Measurements from ENCODE around the gene SH3GLB2.
A peak's percentile ranks its signal among the peaks of the same experiment; 100 is the strongest.
"Not testable (repeated sequence)": the region's sequence is repeated elsewhere in the genome, so short reads cannot be mapped to it uniquely, and the experiment has no call there.

The SH3GLB2 gene

DNA sequence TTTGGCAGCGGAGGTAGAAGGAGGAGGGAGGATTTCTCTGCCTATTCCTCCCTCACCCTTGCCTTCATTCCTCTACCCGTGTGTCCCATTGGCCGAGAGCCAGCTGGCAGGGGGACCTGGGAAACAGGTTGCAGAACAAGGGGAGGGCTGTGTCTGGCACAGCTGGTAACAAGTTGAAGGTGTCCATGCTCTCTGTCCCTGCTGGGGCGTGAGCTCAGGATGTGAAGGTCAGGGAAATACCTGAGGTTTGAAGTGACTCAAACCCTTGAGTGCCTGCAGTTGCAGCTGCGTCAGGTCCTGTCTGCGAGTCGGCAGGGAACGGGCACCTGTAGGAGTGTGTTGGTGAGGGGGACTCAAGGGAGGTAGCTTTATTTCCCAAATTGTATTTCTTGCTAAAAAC lies 24.5 kb upstream of the SH3GLB2 start:
- no peak for DNase-seq

DNA sequence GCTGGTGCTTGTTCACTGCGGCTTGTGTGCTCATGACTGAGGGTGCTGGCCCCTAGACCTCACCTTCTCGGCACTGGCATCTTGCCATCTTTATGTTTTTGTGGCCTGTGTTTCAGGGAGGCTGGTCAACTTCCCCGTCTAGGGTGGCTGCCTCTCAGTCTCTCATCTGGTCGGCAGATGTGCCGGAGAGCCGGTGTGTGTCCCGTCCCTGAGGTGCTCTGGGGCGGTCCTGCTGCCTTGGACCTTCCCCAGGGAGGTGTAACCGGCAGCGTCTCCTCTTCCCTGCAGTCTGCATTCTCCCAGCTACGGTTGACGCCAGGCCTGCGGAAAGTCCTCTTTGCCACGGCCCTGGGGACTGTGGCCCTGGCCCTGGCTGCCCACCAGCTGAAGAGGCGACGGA lies 13.9 kb upstream of the SH3GLB2 start:
- no peak for DNase-seq

DNA sequence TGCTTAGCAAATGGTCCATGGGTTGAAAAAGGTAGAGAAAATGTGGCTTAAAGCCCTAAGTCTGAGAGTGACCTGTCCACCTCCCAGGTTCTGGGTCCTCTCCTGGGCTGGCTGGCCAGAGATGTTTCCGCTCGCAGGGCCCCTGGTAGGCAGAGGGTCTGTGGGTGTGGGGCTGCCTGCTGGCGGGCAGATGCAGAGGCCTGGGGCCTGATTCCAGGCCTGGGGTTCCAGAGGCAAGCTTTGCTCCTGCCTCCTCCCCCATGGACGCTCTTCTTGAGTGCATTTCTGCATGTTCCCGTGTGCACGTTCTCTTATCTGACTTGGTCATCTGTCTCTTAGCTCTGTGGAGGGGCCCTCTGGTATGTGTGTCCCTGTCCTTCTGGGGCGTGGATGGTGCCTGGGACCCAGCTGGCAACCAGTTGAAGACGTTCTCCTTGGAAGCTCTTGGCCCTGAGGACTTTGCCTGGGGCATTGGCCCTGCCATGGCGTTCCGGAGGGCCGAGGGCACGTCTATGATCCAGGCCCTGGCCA lies 12.0 kb upstream of the SH3GLB2 start:
- no peak for DNase-seq

DNA sequence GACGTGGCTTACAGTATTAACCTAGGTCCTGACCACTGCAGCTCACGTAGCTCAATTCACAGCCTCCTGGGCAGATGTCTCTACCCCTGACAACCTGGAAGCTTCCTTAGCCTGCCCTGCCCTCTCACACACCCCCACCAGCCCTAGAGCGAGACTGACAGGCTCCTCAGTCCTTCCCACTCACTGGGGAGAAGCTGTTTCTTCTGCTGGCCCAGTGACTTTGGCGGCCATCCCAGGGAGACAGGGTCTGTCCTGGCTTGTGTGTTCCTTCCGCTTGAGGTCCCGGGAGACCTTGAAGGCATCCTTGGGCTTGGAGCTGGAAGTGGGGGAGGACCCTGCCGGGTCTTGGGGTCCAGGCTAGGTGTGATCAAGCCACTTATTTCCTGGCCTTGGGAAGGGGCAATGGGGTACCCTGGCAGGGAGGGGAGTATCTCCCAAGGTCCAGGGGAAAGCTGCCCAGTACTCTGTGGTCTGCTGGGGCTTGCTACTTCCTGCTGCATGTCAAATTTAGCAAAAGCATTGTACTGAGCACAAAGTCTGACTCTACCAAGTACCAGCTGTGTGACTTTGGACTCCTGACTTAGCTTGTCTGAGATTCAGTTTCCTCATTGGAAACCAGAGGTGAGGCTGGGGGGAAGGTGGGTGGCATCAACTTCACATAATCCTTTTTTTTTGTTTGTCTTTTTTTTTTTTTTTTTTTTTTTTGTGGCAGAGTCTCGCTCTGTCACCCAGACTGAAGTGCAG lies 10.2 kb upstream of the SH3GLB2 start:
- DNase-seq, result no peak

DNA sequence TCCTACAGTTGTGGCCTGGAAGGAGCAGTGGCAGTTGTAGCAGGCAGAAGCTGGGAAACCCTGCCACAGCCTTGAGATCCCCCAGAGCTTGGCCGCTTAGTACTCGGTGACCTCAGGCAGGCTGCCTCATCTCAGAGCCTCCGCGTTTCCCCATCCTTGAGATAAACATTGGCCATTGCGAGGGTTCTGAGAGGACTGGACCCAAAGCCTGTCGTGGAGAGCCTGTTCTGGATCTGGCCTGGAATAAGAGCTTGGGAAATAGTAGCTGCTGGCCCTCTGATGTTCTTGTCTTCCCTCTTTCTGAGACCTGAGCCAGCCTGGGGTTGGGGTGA lies 9.6 kb upstream of the SH3GLB2 start:
- no peak for DNase-seq

DNA sequence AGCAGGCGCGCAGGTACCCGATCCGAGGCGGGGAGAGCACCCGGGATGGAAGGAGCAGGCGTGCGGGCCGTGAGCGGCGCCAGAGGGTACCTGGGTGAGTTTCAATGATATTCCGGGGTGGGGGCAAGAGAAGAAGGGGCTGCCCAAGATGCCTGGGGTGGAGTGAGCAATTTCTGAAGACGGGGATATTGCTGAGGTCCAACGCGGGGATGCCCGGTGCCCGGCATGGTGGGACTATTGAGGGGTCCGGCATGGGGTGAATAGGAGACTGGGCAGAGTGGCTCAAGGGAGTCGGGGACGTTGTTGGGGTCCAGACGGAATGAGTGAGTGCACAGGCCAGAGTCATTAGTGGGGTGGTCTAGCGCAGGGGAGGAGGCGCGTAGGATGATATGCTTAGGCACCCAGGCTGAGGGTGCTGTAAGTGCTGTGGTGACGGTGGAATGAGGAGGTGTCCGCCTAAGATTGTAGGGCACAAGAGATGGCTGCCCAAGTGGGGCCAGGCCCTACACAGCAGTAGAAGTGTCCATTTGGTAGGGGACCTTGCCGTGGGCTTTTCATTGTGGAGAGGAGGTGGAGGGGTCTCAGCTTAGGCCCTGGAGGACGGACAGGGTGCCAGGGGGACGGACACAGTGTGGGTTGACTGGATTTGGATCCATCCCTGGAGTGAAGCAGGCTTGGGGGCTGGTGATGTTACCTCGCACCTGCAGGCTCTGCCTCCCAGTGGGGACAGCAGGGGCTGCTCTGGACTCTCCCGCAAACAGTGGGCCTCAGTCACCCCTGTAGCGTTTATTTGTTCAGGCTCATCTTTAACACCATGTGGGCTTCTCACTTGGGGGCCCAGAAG lies 9.0 kb upstream of the SH3GLB2 start:
- no peak for DNase-seq

DNA sequence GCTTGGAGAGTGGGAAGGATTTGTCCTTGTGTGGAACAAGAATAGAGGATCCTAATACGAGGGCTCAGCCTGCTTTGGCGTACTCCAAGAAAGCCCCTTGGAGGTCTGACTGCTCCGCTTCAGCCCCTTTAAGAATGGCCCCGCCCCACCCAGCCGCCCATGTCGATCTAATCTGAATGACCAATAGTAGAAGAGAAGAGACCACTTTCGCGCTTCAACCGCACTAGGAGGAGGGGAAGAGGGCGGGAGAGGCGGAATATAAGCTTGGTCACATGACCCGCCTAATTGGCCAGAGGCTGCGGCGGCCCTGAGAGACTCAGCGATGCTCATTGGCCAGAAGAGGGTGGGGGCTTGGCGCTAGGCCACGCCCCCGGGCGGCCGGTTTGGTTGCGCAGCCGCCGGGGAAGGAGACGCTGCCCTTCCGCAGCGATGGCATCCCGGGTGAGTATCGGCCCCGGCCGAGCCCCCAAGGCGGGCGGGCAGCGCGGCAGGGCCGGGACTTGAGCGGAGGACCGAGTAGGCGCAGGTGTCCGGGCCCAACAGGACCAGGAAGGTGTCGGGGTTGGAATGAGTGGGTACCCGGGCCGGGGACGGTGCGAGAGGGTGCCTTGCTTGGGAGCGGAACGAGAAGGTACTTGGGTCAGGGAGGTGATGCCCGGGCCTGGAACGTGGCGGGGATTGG lies 8.3 kb upstream of the SH3GLB2 start, which contains the start of gene MIGA2:
Gene MIGA2 (plus strand): TSS at position 386 of the 682 bp plus-strand sequence. CDS start 3,969 bp downstream, outside the sequence.
- DNase-seq, result peak; percentile 99

DNA sequence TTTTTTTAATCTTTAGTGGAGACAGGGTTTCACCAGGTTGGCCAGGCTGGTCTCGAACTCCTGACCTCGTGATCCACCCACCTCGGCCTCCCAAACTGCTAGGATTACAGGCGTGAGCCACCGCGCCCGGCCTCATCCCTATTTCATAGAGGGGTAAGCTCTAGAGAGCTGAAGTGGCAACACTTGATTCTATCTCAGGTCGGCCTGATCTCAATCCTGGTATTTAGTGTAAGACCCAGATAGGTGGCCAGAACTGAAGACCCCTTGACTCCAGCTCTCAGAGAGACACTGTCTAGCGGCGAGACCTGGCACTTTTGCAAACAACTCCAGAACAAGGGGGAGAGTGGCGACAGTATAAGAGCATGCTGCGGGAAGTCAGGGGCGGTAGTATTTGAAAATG lies 7.7 kb upstream of the SH3GLB2 start:
- not testable (repeated sequence) for DNase-seq

DNA sequence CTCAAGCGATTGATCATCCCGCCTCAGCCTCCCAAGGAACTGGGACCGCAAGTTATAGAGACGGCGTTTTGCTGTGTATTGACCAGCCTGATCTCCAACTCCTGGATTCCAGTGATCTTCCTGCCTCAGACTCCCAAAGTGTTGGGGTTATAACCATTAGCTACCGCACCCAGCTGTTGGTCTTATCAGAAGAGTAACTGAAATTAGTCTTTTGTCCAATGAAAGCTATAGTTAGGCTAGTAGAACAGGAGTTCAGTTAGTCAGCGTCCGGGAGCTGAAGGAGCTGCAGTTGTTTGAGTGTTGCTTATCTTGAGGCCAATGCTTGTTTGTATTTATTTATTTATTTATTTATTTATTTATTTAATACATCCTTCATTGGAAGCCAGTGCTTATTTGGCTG lies 5.1 kb upstream of the SH3GLB2 start:
- no peak for DNase-seq

DNA sequence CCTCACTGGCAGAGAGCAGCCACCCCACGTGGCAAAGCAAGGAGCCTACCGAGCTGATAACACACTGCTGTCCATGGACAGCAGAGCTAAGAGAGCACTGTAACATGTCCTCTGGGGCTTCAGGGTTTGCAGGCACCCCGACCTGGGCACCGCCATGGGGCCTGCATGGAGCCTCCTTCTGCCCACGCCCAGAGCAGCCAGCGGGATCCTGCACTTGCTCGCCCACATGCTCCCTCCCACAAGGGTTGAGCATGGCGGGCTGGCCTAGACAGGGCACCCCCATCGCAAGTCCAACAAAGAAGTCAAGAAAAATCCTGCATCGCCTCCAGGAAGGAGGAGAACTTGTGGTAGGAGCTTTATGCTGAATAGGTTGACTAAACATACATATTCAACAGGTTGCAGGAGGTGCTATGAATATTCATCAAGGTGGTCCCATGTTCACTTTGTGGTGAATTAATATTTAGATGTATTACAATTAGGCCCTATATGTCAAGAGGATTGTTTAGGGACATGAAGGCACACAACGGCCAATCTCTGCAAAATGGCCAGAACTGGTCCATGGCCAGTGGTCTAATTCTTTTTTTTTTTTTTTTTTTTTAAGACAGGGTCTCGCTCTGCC lies 4.5 kb upstream of the SH3GLB2 start:
- DNase-seq, result no peak

DNA sequence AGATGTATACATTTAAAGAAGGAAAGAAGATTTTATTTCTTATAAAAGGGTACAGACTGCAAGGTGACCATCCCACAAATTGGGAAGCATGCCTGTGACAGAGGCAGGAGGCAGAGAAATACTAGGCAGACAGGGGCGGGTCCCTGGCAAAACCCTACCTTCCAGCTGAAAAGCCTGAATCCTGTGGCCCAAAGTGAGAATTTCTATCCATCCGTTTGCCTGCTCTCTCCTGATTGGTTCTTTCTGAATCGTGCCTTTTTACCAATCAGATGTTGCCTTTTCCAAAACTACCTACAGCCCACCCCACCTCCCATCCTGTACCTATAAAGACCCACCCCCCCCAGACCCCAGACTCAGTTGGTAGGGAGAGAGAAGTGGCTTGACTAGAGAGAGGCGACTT lies 3.4 kb upstream of the SH3GLB2 start:
- no peak for DNase-seq

DNA sequence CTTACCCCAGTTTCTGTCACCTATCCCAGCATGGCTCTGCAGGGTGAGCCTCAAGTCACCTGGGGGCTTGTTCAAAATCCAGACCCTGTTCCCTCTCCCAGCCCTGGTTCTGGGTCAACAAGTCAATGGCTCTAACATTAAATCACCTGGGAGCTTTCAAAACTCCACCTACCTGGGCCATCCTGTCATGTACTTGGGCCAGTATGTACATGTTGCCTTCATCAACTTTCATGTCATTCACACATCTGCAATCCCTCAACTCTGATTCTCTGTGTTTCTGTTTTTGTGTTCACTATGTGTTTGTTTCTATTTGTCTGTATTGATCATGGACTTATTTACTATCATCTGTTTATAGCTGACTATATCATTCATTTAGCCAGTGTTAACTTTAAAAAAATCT lies 2.1 kb upstream of the SH3GLB2 start:
- no peak for DNase-seq

DNA sequence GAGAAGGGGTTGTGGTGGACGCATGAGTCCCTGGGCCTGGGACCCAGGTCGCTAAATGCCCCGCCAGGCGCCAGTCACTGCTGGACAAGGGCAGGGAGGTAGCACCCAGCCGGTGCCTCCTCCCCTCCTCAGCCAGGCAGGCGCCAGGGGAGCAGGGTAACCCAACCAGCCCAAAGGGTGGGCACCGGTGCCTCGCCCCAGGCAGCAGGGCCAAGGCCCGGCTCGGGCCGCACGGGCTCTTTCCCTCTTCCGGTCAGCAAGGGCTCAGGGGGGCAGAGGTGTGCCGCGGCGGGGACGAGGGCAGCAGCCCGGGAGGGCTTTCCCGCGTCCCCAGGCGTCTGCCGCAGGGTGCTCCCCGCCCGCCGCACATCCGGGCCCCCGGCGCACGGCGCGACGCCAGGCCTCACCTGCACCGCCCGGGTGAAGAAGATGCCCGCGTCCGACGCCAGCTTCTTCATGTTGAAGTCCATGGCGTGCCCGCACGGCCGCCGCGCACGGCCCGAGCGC lies 393 bp downstream of the SH3GLB2 start:
- DNase-seq, result peak; percentile 61

DNA sequence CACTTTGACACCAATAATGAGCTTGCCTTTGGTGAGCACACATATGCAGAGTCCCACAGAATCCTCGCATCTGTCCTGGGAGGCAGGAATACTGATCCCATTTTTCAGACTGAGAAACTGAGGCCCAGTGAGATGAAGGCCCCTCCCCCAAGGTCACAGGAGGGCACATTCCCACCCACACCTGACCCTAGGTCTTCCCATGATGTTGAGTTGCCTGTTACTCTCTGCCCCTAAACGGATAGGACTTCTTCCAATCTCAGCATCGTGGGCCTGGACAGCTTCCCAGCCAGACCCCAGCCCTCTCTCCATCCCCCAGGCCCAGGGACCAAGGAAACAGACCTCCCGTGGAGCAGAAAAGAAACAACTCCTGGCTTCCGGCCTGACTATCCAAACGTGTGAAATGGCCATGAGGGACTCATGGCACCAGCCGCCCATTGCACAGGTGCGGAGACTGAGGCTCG lies 877 bp downstream of the SH3GLB2 start:
- DNase-seq, result no peak

DNA sequence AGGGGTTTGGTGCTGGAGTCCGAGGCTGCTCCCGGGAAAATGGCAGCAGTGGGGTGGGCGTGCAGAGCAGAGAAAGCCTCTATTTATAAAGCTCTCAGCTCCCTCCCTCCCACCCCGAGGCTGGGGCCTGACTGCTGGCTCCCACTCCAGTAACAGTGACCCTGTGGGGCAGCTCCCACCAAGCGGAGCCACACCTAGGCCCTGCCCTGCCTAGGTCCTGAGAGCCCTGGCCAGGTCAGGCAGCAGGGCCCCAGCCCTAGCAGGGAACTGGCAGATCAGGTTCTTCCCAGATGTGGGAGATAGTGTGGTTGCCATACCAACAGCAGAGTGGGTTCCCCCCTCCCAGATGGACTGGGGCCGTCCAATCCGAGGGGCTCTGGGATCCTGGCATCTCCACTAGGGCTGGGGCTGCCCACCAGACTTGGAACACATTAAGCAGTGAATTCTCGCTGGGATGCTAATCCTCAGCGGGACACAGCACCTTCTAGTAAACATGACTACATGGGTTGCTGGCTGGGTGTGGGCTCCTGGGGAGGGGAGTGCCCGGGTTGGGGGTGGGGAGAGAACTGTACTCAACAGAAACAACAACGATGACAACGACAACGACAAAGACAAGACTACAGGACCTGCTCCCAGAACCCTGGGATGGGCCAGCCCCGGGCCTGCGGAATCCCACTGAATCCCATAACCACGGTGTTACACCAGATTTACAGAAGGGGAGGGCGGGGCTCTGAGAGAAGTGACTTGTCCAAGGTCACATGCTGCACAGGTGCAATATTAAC lies 1.5 kb downstream of the SH3GLB2 start:
- no peak for DNase-seq

DNA sequence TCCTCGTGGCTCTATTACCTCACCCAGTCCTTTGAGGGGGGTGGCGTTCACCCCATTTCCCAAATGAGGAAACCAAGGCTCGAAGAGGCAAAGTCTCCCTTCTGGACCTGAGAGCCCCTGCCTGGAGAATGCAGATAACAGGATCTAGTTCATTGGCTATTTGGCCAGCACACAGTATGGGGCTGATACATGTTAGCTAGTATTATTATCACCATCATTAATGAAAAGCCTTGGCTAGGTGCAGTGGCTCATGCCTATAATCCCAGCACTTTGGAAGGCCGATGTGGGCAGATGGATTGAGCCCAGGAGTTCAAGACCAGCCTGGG lies 4.3 kb downstream of the SH3GLB2 start:
- DNase-seq, result no peak

DNA sequence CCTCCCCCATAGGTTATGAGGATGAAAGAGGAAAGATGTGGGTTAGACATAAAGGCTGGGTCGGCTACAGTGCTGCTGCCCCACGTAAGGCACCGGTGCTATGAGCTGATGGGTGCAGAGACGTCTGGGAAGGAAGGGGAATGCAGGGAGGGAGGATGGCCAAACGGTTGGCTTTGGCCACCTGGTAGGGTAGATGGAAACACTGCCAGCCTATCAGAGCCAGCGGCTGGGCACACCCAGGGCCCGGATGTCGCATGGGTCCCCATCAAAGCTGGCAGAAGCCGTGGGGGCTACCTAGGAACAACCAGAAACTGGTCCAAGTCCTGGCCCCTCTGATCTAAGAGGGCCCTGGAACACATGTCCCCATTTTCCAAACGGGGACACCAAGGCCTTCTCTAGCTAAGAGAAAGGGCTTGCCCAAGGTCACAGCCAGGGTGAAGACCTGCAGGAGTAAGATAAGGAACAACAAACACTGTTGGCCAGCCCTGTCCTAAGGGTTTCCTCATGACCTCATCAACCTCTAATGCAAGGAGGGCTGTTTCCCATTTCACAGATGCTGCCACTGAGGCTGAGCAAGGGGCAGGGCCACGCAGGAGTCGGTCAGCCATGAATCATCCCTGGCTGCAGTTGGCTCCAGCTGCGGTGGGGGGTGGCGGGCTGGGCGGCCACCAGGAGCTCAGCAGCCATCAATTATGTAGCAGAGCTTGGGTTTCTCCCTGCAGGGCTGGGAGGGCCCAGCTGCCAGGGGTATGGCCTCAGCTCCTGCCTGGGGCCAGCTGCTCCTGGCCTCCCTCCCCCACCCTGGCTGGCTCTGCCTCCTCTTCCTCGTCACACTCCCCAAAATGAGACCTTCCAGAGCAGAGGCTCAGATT lies 4.9 kb downstream of the SH3GLB2 start:
- no peak for DNase-seq

DNA sequence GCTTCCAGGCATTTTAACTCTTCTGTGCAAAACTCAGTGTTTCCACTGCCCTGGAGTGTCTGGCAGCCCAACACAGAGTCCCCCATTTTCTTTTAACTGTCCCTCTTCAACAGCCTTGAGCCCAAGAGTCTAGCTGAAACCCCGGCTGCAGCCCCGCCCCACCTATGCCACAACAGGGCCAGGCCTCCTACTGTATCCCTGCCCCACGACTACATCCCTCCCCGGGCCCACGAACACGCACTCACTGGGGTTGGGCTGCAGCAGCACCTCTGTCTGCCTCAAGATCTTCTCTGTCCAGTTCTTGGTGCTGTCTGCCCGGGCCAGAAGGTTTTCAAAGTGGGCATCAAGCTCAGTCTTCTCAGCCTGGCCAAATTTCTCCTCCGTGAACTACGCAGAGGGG lies 6.1 kb downstream of the SH3GLB2 start:
- DNase-seq, result no peak

DNA sequence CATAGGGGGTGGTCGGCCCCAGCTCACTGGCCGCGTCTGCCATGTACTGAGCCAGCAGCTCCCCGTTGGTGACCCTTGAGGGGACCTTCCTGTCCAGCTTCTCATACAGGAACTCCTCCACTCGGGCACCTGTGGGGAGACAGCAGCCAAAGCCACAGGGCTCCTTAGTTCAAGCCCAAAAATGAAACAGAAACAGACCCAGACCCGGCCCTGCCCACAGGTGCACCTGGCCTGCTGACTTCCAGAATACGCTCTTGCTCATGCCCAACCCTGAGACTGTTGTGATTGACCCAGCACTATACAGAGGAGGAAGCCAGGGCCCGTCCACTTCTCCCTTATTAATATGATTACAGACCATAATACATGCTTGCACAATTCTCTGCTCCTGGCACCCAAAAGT lies 7.0 kb downstream of the SH3GLB2 start:
- no peak for DNase-seq

DNA sequence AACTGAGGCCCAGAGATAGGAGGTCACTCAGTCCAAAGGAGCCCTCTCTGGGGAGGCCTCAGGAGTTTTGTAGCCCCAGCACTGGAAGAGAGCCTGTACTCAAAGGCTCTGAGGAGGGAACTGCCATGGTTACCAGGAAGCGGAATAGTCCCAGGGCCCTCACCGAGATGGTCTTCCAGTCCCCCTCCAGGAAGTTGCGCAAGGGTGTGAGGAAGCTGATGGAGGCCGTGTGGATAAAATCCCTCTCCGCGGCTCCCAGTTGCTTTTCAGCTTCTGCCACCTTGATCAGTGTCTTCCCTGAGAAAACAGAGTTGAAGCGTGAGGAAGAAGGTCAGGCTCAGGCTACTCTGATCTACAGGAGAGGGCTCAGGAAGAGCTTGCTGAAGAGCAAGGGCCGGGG lies 13.5 kb downstream of the SH3GLB2 start:
- no peak for DNase-seq

DNA sequence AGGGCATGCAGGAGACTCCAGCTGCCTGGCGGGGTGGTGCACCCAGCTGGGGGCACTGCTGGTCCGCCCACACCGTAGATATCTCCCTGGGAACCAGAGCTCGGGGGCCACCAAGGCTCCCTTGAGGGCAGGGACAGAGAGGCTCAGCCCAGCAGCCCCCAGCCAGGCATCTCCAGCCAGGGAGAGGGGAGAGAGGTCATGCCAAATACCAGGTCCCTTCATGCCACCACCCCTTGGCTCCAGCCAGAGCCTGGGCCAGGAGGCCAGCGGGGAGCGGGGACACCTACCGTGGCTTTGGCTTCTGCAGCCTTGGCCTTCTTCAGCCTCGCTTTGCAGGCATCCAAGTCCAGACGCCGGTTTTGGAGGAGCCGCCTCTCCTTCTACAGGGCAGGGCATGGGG lies 14.0 kb downstream of the SH3GLB2 start:
- no peak for DNase-seq

Measured in activated CD4-positive, alpha-beta T cell treated with anti-CD3 and anti-CD28 coated beads, Interleukin-2, amount 50 U/mL, for 16 hours (primary cell).